Measurements from ENCODE around the gene SNAPIN.

DNA sequence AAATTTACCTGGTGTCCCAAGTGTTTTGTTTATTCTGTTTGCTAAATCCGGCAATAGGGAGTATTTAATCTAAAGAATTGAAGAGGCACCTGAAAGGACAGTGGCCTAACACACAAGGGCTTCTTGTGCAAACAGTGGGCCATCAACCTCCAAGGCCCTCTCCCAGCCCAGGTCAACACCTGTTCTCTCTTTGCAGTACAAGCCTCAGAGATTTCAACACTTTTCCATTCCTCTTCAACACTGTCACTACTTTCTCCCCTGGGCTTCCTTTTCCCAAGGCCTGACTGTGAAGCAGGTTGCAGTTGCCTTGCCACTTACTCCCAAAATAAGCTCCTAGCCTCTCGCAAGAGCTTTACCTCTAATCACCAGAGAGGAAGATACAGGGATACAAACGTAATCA is 3.2 kb upstream of the SNAPIN start:
- TF ChIP-seq, protein P1, sequence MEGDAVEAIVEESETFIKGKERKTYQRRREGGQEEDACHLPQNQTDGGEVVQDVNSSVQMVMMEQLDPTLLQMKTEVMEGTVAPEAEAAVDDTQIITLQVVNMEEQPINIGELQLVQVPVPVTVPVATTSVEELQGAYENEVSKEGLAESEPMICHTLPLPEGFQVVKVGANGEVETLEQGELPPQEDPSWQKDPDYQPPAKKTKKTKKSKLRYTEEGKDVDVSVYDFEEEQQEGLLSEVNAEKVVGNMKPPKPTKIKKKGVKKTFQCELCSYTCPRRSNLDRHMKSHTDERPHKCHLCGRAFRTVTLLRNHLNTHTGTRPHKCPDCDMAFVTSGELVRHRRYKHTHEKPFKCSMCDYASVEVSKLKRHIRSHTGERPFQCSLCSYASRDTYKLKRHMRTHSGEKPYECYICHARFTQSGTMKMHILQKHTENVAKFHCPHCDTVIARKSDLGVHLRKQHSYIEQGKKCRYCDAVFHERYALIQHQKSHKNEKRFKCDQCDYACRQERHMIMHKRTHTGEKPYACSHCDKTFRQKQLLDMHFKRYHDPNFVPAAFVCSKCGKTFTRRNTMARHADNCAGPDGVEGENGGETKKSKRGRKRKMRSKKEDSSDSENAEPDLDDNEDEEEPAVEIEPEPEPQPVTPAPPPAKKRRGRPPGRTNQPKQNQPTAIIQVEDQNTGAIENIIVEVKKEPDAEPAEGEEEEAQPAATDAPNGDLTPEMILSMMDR (optimal IDR thresholded peaks at IDR 0.05 in 1 of 3, IDR thresholded peaks at IDR 0.05 in 1 of 3, conservative IDR thresholded peaks at IDR 0.05 in 1 of 3; ENCODE audit: extremely low read depth in 1 of 3, insufficient read depth in 2 of 3, low read length in 3 of 3): no peak
- no peak for TF ChIP-seq EZH2 (IDR thresholded peaks at IDR 0.05; ENCODE audit: low read length)

Data from keratinocyte (primary cell).